ENCODE results near the gene PMEPA1. TPM values are rescaled to one million over a fixed set of nuclear protein-coding genes. Genes with fewer than 3 reads are reported as not detected.

The PMEPA1 gene
- total and polyA plus RNA-seq, 2 experiments from 2014 or later: 7.3 to 15.4 TPM

DNA sequence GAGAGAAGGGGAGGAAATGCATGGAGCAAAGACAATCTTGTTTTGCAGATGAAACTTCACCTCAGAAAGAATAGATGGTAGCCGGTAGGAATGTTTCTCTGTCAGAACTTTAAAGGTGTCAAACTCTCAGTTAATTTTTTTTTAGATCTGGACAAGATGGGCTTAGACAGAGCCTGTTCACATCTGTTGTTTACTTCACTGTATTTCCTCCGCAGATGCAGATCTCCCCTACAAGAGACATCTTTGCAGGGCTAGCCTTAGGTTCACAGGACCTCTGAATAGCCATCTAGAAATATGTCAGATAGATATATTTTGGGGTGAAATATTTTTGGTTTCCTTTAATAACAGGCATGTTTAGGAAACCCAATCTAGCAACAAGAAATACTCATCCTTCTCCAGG is 77.5 kb downstream of the PMEPA1 start:
- peaks cover 14% of the 10 kb centered on the region; the same call in 1 of the 3 replicates for H3K9me3 Mint-ChIP-seq
- H3K27me3 Mint-ChIP-seq (ENCODE audit: insufficient read depth, low read depth, poor library complexity): no peaks in the 10 kb centered on the region
- H3K36me3 Mint-ChIP-seq (ENCODE audit: low read depth): no peaks in the 10 kb centered on the region

More for the DNA sequence above, 77.5 kb downstream of the PMEPA1 start:
- Histone ChIP-seq H3K4me3 (no peak overlapping the region), H2AFZ (no peak overlapping the region), H3F3A (replicated peaks; ENCODE audit: low read depth) (no peaks in the 10 kb centered on the region), H3K79me2 (replicated peaks; ENCODE audit: insufficient read depth) (no peaks in the 10 kb centered on the region), H3K27ac (ENCODE audit: low read depth) (no peak overlapping the region), H3K36me3 (ENCODE audit: insufficient read depth) (no peaks in the 10 kb centered on the region), H3K9me2 (ENCODE audit: insufficient read depth) (no peaks in the 10 kb centered on the region), H3K27me3 (ENCODE audit: insufficient read depth) (no peaks in the 10 kb centered on the region), H3K4me2 (no peak overlapping the region), H3K4me1 (ENCODE audit: insufficient read depth) (no peaks in the 10 kb centered on the region), H4K20me1 (replicated peaks; ENCODE audit: insufficient read depth) (no peaks in the 10 kb centered on the region)
- no peak for ATAC-seq
- Mint-ChIP-seq H3K27ac (no peak overlapping the region), H3K4me1 (no peaks in the 10 kb centered on the region), H3K4me3 (no peak overlapping the region)
- TF ChIP-seq, protein P1, sequence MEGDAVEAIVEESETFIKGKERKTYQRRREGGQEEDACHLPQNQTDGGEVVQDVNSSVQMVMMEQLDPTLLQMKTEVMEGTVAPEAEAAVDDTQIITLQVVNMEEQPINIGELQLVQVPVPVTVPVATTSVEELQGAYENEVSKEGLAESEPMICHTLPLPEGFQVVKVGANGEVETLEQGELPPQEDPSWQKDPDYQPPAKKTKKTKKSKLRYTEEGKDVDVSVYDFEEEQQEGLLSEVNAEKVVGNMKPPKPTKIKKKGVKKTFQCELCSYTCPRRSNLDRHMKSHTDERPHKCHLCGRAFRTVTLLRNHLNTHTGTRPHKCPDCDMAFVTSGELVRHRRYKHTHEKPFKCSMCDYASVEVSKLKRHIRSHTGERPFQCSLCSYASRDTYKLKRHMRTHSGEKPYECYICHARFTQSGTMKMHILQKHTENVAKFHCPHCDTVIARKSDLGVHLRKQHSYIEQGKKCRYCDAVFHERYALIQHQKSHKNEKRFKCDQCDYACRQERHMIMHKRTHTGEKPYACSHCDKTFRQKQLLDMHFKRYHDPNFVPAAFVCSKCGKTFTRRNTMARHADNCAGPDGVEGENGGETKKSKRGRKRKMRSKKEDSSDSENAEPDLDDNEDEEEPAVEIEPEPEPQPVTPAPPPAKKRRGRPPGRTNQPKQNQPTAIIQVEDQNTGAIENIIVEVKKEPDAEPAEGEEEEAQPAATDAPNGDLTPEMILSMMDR (conservative IDR thresholded peaks at IDR 0.05; ENCODE audit: low read depth in 2 of 2): no peak
- TF ChIP-seq CREB1 (CRISPR knock-in tag; IDR thresholded peaks at IDR 0.05; ENCODE audit: low read depth): no peak
- no peak for TF ChIP-seq STAT1 (IDR thresholded peaks at IDR 0.05; ENCODE audit: unreplicated experiment)
- TF ChIP-seq POLR2AphosphoS5 (IDR thresholded peaks at IDR 0.05; ENCODE audit: low read depth): no peak
- TF ChIP-seq EZH2 (IDR thresholded peaks at IDR 0.05; ENCODE audit: low read depth, unreplicated experiment): no peak
- TF ChIP-seq, protein P2, sequence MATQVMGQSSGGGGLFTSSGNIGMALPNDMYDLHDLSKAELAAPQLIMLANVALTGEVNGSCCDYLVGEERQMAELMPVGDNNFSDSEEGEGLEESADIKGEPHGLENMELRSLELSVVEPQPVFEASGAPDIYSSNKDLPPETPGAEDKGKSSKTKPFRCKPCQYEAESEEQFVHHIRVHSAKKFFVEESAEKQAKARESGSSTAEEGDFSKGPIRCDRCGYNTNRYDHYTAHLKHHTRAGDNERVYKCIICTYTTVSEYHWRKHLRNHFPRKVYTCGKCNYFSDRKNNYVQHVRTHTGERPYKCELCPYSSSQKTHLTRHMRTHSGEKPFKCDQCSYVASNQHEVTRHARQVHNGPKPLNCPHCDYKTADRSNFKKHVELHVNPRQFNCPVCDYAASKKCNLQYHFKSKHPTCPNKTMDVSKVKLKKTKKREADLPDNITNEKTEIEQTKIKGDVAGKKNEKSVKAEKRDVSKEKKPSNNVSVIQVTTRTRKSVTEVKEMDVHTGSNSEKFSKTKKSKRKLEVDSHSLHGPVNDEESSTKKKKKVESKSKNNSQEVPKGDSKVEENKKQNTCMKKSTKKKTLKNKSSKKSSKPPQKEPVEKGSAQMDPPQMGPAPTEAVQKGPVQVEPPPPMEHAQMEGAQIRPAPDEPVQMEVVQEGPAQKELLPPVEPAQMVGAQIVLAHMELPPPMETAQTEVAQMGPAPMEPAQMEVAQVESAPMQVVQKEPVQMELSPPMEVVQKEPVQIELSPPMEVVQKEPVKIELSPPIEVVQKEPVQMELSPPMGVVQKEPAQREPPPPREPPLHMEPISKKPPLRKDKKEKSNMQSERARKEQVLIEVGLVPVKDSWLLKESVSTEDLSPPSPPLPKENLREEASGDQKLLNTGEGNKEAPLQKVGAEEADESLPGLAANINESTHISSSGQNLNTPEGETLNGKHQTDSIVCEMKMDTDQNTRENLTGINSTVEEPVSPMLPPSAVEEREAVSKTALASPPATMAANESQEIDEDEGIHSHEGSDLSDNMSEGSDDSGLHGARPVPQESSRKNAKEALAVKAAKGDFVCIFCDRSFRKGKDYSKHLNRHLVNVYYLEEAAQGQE (IDR thresholded peaks at IDR 0.05; ENCODE audit: unreplicated experiment): no peak
- TF ChIP-seq EZH2phosphoT487 (IDR thresholded peaks at IDR 0.05; ENCODE audit: unreplicated experiment): no peak
- TF ChIP-seq ZNF114 (CRISPR knock-in tag; IDR thresholded peaks at IDR 0.05): no peak
- no peak for TF ChIP-seq ETS1 (IDR thresholded peaks at IDR 0.05)
- TF ChIP-seq ZNF331 (CRISPR knock-in tag; IDR thresholded peaks at IDR 0.05; ENCODE audit: low read depth): no peak
- no peak for TF ChIP-seq JUNB (IDR thresholded peaks at IDR 0.05; ENCODE audit: unreplicated experiment)
- TF ChIP-seq NANOG (IDR thresholded peaks at IDR 0.05; ENCODE audit: borderline replicate concordance): no peak
- TF ChIP-seq ZNF462 (CRISPR knock-in tag; IDR thresholded peaks at IDR 0.05): no peak
- DNase-seq (ENCODE audit: low spot score): no peak

Data from GM23338 (cell line).